HG03108 (cell line): ENCODE results near the gene IDH3A.

Experiments used
- ATAC-seq: cut with Tn5 transposase; IDR thresholded peaks from one replicate; pipeline ENCODE4 v1.9.1; 2021; ENCODE audit warnings: moderate library complexity; ENCODE audit not compliant: unreplicated experiment

The IDH3A gene

DNA sequence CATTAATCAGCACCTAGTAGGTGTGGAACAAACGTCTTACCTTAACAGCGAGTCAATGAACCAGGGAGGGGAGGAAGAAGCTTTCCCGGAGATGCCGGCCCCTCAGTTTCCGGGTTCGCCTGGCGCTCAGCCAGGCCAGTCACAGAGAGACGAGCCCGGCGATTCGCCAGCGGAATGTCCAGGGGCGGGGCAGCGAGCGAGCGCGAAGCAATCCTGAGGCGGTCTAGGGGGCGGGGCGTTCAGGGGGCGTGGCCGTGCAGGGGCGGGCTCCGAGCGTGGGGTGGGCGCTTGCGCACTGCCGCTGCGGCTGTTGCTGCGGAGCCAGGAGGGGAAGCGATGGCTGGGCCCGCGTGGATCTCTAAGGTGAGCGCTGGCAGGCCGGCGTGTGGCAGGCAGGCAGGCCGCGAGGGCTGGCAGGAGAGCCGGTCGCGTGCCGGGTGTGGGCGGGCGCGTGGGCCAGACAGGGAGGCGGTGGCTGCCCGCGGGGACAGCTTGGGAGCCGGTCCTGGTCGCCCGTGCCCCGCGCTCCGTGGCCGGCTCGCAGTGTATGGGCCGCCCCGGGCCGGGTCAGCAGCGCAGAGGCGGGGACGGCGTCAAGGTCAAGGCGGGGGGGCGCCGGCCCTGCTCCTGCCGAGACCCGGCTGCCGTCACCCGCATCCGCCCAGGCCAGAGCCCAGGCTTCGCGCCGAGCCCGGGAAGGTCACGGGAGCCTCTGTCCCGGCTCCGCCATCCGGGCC is at the start of gene IDH3A:
Gene IDH3A, plus strand, starts transcription at position 295 of the 737 bp plus-strand sequence. Its CDS starts 42 bp downstream, at position 337.
- ATAC-seq: peak; percentile 81

DNA sequence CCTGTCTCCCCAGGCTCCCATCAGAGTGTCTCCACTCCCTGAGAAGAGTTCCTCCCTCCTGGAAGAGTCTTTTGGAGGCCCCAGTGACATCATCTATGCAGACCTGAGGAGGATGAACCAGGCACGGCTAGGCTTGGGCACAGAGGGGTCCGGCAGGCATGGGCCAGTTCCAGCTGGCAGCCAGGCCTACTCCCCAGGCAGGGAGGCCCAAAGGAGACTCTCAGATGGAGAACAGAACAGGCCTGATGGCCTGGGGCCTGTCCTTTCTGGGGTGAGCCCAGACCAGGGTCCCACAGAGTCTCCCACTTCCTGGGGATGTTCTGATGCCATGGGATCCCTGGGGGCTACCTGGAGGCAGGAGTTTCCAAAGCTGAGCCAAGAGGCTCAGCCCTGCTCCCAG is 48.3 kb upstream of the IDH3A start:
- no peak for ATAC-seq

DNA sequence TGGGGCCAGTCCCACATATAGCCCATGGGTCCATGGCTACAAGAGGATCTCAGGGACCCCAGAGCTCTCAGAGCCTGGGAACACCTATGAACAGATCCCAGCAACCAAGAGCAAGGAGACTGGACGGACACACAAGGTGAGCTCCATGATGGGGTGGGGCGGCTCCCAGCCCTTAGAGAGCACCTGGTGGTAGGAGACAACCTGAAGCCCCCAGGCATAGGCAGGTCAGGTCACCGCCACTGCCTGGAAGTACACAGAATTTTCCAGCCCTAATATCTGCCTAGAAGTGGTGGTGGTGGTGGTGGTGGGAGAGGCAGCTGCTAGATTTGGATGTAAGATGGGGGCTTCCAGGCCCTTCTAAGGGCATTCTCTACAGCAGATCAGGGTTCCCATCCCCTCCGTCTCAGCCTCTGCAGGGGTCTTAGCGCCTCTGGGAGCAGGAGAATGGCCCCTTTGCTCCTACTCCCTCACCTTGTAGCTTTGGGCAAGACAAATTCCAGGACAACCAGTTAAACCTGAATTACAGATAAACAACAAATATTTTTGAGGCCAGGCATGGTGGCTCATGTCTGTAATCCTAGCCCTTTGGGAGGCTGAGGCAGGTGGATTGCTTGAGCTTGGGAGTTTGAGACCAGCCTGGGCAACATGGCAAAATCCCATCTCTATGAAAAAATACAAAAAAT is 47.6 kb upstream of the IDH3A start:
- ATAC-seq: no peak

DNA sequence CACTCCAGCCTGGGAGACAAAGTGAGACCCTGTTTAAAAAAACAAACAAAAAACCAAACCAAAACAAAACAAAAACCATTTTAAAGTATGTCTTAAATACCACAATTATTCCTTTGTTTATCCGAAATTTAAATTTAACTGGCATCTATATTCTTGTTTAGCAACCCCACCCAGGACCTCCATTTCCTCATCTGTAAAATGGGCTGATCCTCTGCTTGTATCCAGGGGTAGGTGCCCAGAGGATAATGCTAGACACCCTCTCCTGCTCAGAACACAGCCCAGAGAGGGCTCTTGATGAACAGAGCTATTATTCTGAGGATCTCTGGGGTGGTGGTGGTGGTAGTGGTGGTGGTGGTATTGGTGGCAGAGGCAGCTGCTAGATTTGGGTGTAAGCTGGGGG is 47.0 kb upstream of the IDH3A start:
- ATAC-seq: no peak

DNA sequence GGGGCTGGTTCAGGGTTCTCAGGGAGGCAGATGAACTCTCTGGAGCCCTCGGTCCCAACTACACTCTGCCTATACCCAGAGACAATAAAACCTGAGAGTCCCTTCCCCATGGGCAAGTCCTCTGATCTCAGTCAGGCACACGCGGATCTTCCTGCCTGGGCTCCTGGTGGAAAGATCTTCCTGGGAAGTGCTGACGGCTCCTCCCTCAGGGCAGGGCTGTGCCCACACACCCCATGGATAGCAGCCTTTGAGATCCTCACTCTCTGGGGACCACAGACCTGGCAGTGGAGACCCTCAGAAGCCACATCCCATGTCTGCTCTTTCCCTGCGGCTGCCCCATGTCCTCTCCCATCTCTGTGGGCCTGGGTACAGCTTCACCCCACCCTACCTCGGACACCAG is 46.4 kb upstream of the IDH3A start:
- ATAC-seq: no peak

DNA sequence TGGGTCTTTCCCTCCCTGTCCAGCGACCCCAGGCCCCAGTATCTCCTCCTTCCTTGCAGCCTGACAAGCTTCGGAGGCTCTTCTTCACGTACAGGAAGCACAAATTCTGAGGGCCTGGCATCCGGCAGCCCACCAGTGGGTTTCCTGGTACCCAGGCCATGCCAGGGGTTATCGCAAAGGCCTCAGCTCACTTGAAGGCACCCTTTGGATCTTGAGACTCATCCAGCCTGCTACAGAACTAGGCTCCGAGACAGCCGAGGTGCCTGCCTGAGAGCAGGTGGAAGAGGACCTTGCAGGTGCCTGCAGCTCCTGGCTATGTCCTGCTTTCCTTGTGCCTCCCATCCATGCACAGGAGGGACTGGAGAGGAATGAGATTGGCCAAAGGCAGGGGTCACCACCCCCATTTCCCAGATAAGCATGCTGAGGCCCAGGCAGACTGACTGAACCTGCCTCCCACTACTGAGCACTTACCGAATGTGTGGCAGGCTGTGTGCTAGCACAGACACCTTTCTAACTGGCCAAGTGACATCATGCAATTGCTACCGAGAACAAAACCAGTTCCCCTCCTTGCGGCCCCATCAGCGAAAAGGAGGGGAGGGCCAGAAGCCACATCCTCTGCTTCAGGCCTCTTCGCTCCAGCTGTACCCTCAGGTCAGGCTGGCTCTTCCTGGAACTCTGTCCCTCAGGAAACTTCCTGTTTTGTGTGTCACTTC is 45.6 kb upstream of the IDH3A start:
- ATAC-seq: peak; percentile 79

DNA sequence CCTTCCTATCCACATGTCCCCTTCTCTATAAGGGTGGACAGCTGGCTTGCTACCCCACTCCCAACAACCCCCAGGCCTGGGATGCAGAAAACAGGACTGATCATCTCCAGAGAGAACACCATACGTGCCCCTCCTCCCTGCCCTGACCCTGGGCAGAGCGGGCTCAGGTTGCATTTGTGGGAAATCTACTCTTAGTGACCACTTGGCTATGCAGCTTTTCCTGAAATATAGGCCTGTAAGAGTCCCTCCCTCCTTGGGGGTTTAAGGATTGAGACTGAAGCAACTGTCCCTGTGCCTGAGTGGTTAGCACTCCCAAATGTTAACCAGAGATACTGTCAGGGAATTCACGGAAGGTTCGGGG is 45.1 kb upstream of the IDH3A start:
- ATAC-seq: no peak

DNA sequence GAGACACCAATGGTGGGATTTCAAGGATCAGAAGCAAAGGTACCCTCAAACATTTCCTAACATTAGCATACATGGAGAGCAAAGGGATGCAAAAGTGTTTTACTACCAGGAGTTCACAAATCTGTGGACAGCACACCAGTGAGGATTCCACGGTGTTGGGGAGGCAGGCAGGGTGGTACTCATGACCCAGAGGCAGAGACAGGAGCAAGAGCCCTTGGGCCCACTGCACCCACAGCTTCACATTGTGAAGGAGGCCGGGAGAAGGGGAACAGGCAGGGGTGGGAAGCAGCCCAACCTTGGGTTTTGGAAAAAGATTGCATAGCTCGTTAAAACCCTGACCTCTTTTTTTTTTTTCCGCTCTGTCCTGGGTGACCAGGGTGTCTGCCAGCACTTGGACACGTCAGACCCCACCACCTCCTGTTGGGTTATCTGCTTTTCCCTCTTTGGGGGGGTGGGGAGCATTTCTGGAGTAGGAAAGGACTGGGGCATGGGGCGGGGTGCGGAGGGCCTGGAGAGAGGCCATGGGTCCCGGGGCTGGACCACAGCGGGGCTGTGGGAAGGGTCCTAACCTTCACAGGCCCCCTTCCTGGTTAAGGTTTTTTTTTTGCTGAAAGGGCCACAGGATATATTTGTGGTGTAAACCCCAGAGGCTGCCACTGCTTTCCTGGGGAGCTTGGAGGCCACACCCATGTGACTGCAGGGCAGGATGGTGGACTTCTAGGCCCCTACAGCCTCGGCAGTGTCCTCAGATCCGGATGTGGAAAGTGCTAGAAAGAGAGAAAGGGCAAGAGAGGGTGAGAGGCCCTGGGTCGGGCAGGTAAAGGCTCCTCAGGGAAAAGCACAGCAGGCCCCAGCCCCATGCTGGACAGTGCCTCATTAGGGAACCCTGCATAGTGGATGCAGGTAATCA is 44.3 kb upstream of the IDH3A start:
- no peak for ATAC-seq

DNA sequence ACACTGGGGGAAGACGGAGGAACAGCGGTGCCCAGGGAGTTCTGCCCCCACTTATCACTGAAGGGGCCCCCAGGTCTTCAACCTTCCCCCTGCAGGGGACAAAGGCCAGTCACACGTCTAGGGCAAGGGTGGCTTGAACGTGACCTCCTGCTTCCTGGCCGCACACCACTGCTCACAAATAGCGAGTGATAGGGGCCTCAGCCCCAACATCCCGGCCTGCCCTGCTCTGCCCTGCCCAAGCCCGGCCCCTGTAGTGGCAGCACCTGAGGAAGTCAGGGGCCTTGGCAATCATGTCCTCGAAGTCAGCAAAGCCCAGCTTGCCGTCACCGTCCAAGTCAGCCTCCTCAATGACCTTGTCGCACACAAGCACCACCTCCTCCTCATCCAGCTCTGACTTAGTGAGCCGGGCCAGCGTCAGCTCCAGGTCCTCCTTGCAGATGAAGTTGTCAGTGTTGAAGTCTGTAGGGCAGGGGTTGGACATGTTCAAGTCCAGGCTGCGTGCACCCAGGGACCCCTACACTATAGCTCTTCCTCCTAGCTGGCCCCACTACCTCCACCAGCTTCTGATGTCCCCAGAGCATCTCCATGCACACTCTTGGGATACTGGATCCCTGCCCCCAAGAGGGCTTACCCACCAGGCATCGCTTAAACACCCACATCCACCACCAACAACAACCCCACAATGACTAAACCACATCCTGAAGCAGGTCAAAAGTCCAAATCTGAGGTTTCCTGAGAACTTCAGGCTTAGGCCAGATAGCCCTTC is 43.5 kb upstream of the IDH3A start:
- ATAC-seq: no peak

DNA sequence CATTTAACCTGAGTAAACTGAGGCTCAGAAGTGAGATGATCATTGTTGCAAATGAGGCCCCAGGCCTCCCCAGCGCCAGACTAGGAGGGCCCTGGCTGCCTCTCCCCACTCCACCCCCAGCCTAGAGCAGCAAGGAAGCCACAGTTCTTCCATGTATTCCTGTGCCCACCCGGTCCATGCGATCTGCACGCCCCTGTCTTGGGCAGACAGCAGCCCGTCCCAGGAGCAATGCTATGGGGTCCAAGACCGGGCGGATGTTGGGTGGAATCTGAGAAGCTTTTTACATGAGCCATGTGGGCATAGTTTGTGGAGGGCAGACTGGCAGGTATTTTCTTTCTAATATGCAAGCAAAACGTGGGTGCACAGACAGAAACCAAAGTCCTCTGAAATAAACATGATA is 41.7 kb upstream of the IDH3A start:
- ATAC-seq: no peak

DNA sequence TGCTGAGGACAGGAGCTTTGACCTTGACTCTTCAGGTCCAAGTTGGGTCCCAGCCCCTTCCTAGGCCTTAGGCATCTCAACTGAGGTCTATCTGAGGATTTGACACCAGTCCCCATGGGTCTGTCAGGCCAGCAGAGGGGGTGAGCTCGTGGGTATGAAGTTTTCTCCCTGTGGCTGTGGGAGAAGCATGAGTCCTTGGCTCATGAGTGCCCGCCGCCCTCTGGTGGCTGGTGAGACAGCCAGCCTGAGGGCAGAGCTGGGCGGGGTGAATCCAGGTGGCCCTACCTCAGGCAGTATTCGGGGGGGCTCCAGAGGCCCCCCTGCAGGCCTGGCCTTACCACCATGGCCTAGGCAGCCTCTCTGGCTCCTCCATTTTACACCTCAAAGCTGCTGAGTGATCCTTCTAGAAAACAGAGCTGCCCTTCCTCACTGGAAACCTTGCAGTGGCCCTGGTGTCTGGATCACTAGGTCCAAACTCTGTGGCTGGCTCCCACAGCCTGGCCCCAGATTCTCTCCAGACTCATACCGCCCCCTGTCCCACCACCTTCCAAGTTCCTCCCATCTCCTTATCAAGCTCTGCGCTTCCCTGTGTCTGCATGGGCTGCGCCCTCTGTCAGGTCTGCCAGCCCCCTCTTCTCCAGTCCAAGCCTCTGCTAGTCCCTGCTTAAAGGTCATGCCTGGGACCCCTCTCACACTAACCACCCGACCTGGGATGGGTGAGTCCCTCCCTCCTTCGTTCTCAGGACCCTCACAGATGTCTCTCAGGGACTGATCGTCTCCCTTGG is 40.7 kb upstream of the IDH3A start:
- no peak for ATAC-seq

DNA sequence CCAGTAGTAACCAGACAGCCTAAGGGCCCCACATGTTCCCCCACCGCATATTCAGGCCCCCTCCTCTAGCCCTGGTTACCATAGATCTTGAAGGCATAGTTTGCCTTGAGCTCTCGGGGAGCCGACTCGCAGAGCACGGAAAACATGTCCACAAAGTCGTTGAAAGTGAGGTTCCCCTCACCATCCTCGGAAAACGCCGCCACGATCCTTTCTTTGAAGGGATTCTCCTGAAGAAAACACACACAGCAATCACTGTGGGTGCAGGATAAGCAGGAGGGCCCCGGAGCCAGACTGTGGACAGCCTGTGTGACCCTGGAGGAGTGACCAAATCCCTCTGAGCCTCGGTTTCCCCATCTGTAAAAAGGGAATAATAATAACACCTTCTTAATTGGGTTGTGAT is 40.0 kb upstream of the IDH3A start:
- no peak for ATAC-seq

DNA sequence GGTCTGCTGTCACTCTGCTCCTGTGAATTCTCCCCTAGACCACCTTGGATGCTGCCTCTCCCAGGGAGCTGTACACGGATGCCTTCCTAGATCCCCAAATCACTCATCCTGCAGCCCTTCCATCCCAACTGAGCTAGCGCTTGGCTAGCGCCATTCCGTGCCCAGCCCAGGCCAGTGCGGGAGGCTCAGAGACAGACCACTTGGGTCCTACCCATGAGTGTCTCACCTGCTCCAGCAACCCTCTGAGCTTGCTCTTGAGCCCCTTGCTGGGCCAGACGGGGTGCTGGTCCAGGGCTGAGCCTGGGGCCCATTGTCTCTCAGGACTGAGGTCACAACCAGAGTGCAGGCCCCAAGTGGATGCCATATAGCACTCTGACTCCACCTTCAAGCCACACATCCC is 39.1 kb upstream of the IDH3A start:
- no peak for ATAC-seq

DNA sequence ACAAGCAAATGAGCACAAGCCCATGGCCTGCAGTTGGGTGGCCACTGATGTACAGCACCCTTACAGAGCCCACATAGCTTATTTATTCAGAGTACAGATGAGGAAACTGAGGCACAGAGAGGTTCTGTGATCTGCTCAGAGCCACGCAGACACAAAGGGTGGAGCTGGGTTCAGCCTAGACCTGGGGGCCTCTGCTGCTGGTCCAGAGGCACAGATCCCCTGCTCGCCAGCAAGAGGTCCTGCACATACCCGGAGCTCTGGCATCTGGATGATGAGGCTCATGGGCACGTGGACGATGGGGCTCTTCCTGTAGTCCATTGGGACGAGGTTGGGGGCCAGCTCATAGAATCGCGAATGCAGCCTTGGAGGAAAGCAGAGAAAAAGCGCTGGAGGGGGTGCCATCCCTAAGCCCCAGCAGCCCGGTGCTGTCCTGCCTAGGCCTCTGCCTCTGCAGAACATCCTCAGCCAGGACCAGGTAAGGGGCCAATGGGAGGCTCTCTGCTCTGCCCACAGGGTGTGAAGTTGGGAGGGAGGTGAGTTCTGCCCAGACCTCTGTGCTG is 38.2 kb upstream of the IDH3A start:
- ATAC-seq: no peak

DNA sequence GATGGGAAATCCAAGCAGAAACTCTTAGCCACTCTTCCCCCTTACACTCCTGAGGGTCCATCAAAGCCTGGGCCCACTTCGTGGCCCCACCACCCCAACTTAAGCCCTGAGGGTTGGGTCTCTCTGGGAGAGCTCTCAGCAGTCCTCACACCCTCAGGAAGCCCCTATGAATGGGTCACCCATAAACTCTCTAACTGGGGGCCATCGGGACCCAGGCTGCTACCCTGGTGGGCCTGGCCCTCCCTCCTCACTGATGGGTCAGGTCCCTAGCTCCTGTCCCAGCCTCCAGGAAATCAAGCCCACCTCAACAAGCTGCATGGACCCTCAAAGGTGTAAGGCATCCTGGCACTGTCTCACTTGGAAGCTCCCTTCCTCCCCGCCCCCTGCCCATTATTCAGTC is 37.4 kb upstream of the IDH3A start:
- ATAC-seq: no peak

DNA sequence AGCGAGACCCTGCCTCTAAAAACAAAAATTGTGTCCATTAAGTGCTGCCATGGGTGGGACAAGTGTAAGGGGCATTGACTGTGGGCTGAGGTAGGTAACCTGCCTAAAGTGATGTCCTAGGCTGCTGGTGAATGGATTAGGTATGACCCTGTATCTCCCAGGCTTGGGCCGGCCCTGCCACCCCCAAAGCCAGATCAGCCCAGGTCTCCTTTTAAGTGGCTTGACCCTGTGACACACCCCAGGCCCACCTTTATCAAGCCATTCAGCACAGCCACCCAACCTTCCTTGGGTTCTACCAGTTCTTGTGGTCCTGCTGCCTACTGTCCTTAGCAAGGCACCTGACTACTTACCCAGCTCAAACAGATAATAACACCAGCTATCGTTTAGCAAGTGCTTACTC is 36.6 kb upstream of the IDH3A start:
- ATAC-seq: no peak

DNA sequence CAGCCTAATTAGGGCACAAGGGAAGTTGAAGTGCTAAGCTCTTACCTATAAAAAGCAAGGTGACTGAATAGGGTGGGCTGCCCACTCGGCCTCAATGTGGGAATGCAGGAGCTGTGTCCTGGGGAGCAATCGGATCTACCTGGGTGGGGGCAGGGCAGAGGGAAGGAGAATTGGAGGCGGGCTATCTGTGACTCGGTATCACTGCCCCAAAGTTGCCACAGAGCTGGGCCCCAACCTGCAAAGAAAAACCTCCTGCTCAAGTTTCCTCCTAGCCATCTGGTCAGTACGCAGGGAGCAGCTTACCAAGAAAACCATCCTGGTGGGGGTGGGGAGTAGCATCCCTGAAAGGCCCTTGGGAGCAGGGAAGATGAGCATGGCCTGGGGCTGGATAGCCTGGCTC is 28.6 kb upstream of the IDH3A start:
- no peak for ATAC-seq

DNA sequence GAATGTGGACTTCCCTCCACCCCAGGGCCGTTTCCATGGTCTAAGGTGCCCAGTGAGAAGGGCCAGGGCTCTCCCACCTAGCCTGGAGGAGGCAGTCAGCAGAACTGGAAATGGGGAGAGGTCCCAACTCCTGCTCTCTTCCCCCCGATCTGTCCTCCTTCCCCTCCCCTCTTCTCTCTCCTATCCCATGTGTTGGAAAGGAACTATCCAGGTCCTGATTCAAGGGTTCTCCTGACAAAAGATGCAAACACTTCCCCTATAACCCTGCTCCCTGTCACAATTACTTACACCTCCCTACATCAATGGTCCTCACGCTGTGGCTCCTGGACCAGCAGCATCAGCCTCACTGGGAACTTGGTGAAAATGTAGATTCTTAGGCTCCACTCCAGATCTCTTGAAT is 23.9 kb upstream of the IDH3A start:
- no peak for ATAC-seq

DNA sequence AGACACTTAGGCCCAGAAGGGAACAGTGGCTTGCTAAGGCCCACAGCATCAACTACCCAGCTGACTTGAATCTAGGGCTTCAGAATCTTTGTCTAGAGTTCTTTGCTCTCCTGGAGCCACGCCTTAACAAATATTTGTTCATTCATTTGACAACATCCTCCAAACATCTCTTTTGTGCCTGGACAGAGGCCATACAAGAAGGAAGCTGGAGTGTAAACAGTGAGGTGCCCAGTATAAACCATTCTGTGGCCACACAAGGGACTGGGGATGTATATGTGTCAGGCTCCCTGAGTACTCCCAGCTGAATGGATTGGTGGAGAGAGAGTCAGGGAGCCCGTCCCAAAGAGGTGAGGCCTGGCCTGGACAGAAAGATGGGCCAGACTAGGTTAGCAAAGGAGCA is 21.3 kb upstream of the IDH3A start:
- ATAC-seq: no peak
